Prostate gland (tissue), 2 donors: ENCODE results near the gene RUSF1.

Experiments used
- CTCF ChIP-seq, 4 experiments: fragments of 200-600 bp in 2 of 4; fragments of 450-650 bp in 2 of 4; sonication (generic) in 2 of 4; IDR thresholded peaks; 1 replicate in 3 of 4; 2 replicates in 1 of 4; pipeline ENCODE4 v1.5.1; 2016 to 2019; ENCODE audit warnings: antibody characterized with exemption in 4 of 4, mild to moderate bottlenecking in 2 of 4, moderate library complexity in 2 of 4
- POLR2AphosphoS5 ChIP-seq: sonication (generic); formaldehyde crosslinking; IDR thresholded peaks from one replicate; pipeline ENCODE4 v1.6.1; 2017; ENCODE audit warnings: antibody characterized with exemption

- TF ChIP-seq CTCF (IDR thresholded peaks at IDR 0.05) (no peak), POLR2AphosphoS5 (no peak)
These were observed 37.6 kb downstream of the RUSF1 start for GRCh38 chr16:31470615-31471014.
